GM23248 (cell line): ENCODE data around the gene CRTC3. TPM values are rescaled to one million over a fixed set of nuclear protein-coding genes. Genes with fewer than 3 reads are reported as not detected.

Experiments used
- DNase-seq: peaks from one replicate; pipeline ENCODE4 v3.0.0-alpha.2; 2015
- H2AFZ ChIP-seq: fragments of 200-600 bp; sonication (generic); 2 replicates; pipeline ENCODE4 v1.6.1; 2016; ENCODE audit warnings: antibody characterized with exemption
- H3F3A ChIP-seq: fragments of 200-600 bp; sonication (generic); 2 replicates; pipeline ENCODE4 v1.6.1; 2016; ENCODE audit warnings: mild to moderate bottlenecking, antibody characterized with exemption, mixed run types; ENCODE audit not compliant: insufficient read depth
- H3K27ac ChIP-seq: fragments of 200-600 bp; sonication (generic); 2 replicates; pipeline ENCODE4 v1.5.1; 2016; ENCODE audit warnings: mild to moderate bottlenecking
- H3K27me3 ChIP-seq: fragments of 200-600 bp; sonication (generic); replicated peaks from 2 replicates; pipeline ENCODE4 v1.6.1; 2016; ENCODE audit warnings: mild to moderate bottlenecking; ENCODE audit not compliant: insufficient read depth
- H3K36me3 ChIP-seq: fragments of 200-600 bp; sonication (generic); 2 replicates; pipeline ENCODE4 v1.6.1; 2016; ENCODE audit warnings: low read depth, mild to moderate bottlenecking
- H3K4me1 ChIP-seq: fragments of 200-600 bp; sonication (generic); 2 replicates; pipeline ENCODE4 v1.6.1; 2016; ENCODE audit warnings: mild to moderate bottlenecking; ENCODE audit not compliant: insufficient read depth
- H3K4me2 ChIP-seq: fragments of 200-600 bp; sonication (generic); one replicate; pipeline ENCODE4 v1.6.1; 2016; ENCODE audit warnings: mild to moderate bottlenecking; ENCODE audit not compliant: unreplicated experiment
- H3K4me3 ChIP-seq: fragments of 200-600 bp; sonication (generic); 2 replicates; pipeline ENCODE4 v1.5.1; 2016; ENCODE audit warnings: mild to moderate bottlenecking
- H3K79me2 ChIP-seq: fragments of 200-600 bp; sonication (generic); 2 replicates; pipeline ENCODE4 v1.6.1; 2016; ENCODE audit warnings: mild to moderate bottlenecking; ENCODE audit not compliant: insufficient read depth
- H3K9ac ChIP-seq: fragments of 200-600 bp; sonication (generic); 2 replicates; pipeline ENCODE4 v1.6.1; 2016; ENCODE audit warnings: mild to moderate bottlenecking
- H3K9me2 ChIP-seq: fragments of 200-600 bp; sonication (generic); 2 replicates; pipeline ENCODE4 v1.6.1; 2016; ENCODE audit warnings: mixed run types, mild to moderate bottlenecking, moderate library complexity; ENCODE audit not compliant: insufficient read depth
- H3K9me3 ChIP-seq: fragments of 200-600 bp; sonication (generic); one replicate; pipeline ENCODE4 v1.6.1; 2017; ENCODE audit warnings: low read depth
- H4K20me1 ChIP-seq: fragments of 200-600 bp; sonication (generic); 2 replicates; pipeline ENCODE4 v1.6.0; 2016; ENCODE audit not compliant: insufficient read depth
- EZH2 ChIP-seq: fragments of 200-600 bp; sonication (generic); IDR thresholded peaks from 2 replicates; pipeline ENCODE4 v1.6.1; 2018; ENCODE audit warnings: antibody characterized with exemption, mild to moderate bottlenecking; ENCODE audit not compliant: insufficient read depth, poor library complexity, severe bottlenecking
- EZH2phosphoT487 ChIP-seq: fragments of 200-600 bp; sonication (generic); IDR thresholded peaks from 2 replicates; pipeline ENCODE4 v1.6.1; 2018; ENCODE audit warnings: antibody characterized with exemption, moderate library complexity, mild to moderate bottlenecking, low read depth; ENCODE audit not compliant: insufficient read depth
- WGBS, 2 experiments: methylation state at CpG; one replicate each; pipeline ENCODE4 v1.1.6; 2015 to 2017; ENCODE audit warnings: low lambda C conversion rate in 2 of 2, low coverage in 1 of 2; ENCODE audit errors: missing lambda C conversion rate in 2 of 2; 5-methylcytosine and 5-hydroxymethylcytosine counted together
- in situ Hi-C: fragments of 300-500 bp; cut with MboI; formaldehyde crosslinking; loops from 2 replicates; pipeline ENCODE4 v1.15.0; 2020
- polyA plus RNA-seq: library from polyadenylated mRNA; unstranded; fragments of >200 nt; fragmentation: Nextera tagmentation; extraction: Ambion mirVana; gene quantifications from 2 replicates; pipeline ENCODE4 v1.2.1, GENCODE V29; 2016
- total RNA-seq: library from RNA; depleted of rRNA; stranded (reverse); fragments of >200 nt; shearing (Covaris generic); gene quantifications from 2 replicates; pipeline ENCODE4 v1.2.3, GENCODE V29; 2014

CRTC3 gene
- total and polyA plus RNA-seq, 2 experiments from 2014 or later = 18.1 to 18.6 TPM

DNA sequence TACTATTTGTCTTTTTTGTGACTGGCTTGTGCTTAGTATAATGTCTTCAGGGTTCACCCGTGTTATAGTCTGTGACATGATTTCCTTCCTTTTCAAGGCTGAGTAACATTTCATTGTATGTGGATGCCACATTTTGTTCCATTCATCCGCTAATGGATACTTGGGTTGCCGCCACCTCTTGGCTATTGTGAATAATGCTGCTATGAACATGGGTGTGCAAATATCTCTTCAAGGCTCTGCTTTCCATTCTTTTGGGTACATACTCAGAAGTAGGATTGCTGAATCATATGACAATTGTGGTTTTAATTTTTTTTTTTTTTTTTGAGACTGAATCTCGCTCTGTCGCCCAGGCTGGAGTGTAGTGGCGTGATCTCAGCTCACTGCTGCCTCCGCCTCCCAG, 15.4 kb downstream of the CRTC3 start:
- H3K27me3 ChIP-seq = no peaks in the 10 kb centered on the region
- H3K4me1 ChIP-seq = no peaks in the 10 kb centered on the region
- peak; percentile 35 for DNase-seq
- TF ChIP-seq EZH2 (no peak), EZH2phosphoT487 (no peak)
- 0 out of 2 replicates have a peak, but pooled peaks cover 10% of the 10 kb centered on the region for H3K36me3 ChIP-seq
- peaks cover 99% of the 10 kb centered on the region for H3K79me2 ChIP-seq
- no peak overlapping the region for H3K9ac ChIP-seq
- in situ Hi-C loops = no loop called here
- 96 to 99% methylated on average over 7 of the region's 7 CpGs for WGBS, 2 experiments
- 0 out of 2 replicates have a peak, but pooled peaks cover 9% of the 10 kb centered on the region for H3F3A ChIP-seq
- no peak overlapping the region for H3K4me2 ChIP-seq
- no peak overlapping the region for H3K27ac ChIP-seq
- no peaks in the 10 kb centered on the region for H3K9me3 ChIP-seq
- no peaks in the 10 kb centered on the region for H4K20me1 ChIP-seq
- no peak overlapping the region for H3K4me3 ChIP-seq
- no peak overlapping the region for H2AFZ ChIP-seq
- no peaks in the 10 kb centered on the region for H3K9me2 ChIP-seq

DNA sequence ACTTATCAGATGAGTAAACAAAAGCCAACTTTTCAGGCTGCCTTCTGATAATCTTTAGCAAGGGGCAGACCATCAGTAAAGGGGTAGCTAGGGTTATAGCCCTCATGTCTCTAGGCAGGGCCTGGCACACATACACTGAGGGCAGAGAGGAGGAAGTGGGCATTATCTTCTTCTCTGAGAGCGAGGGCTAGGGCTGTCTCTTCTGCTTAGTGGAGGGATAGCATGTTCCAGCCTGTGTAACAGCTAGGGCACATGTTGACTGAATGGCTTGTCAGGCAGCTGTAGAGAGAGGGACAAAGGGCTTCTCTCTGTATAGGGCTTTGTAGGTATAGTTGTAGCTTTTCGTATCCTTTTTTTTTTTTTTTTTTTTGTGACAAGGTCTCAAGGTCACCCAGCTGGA, 17.8 kb downstream of the CRTC3 start:
- WGBS, 2 experiments = 96 to 100% methylated on average over 2 of the region's 2 CpGs
- Histone ChIP-seq H3K4me2 (no peak overlapping the region), H2AFZ (no peak overlapping the region), H3K4me3 (no peak overlapping the region), H3K9me2 (no peaks in the 10 kb centered on the region), H3K36me3 (0 out of 2 replicates have a peak, but pooled peaks cover 10% of the 10 kb centered on the region), H3K9ac (no peak overlapping the region), H4K20me1 (no peaks in the 10 kb centered on the region), H3K27me3 (no peaks in the 10 kb centered on the region), H3K79me2 (peaks cover 90% of the 10 kb centered on the region), H3K27ac (no peak overlapping the region), H3K9me3 (no peaks in the 10 kb centered on the region), H3F3A (peaks cover 25% of the 10 kb centered on the region), H3K4me1 (peaks cover 20% of the 10 kb centered on the region)
- in situ Hi-C loops = no loop called here
- TF ChIP-seq EZH2 (no peak), EZH2phosphoT487 (no peak)
- DNase-seq = no peak

DNA sequence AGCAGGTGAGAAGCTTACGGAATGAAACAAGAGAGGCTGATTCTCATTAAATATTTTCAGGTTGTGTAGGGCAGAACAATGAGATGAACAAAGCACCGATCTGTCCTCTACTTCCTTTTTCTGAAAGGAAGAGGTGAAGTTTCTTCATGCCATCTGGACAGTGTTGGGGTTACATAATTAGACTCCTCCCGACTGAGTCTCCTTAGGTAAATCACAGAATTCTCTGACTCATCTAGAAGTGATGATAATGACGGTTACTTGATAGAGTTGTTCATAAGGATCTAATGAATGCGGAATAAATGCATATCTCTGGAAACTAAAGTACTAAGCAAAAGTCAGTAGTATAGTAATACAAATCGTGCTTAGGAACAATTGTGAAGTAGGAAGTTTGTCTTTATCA, 21.2 kb downstream of the CRTC3 start:
- 66 to 68% methylated on average over 6 of the region's 6 CpGs for WGBS, 2 experiments
- H3K4me1 ChIP-seq = peaks cover 35% of the 10 kb centered on the region
- H3K4me2 ChIP-seq = no peak overlapping the region
- H3K9me2 ChIP-seq = no peaks in the 10 kb centered on the region
- peak; percentile 41 for DNase-seq
- peak overlapping the region; percentile 98; the same call in 1 of the 2 replicates for H3K27ac ChIP-seq
- H3K36me3 ChIP-seq = 0 out of 2 replicates have a peak, but pooled peaks cover 10% of the 10 kb centered on the region
- TF ChIP-seq EZH2phosphoT487 (no peak), EZH2 (no peak)
- peaks cover 77% of the 10 kb centered on the region for H3K79me2 ChIP-seq
- no peak overlapping the region for H3K9ac ChIP-seq
- peaks cover 37% of the 10 kb centered on the region for H3F3A ChIP-seq
- no peaks in the 10 kb centered on the region for H4K20me1 ChIP-seq
- no peak overlapping the region for H3K4me3 ChIP-seq
- in situ Hi-C loops = no loop called here
- H3K9me3 ChIP-seq = no peaks in the 10 kb centered on the region
- no peak overlapping the region for H2AFZ ChIP-seq
- H3K27me3 ChIP-seq = no peaks in the 10 kb centered on the region

DNA sequence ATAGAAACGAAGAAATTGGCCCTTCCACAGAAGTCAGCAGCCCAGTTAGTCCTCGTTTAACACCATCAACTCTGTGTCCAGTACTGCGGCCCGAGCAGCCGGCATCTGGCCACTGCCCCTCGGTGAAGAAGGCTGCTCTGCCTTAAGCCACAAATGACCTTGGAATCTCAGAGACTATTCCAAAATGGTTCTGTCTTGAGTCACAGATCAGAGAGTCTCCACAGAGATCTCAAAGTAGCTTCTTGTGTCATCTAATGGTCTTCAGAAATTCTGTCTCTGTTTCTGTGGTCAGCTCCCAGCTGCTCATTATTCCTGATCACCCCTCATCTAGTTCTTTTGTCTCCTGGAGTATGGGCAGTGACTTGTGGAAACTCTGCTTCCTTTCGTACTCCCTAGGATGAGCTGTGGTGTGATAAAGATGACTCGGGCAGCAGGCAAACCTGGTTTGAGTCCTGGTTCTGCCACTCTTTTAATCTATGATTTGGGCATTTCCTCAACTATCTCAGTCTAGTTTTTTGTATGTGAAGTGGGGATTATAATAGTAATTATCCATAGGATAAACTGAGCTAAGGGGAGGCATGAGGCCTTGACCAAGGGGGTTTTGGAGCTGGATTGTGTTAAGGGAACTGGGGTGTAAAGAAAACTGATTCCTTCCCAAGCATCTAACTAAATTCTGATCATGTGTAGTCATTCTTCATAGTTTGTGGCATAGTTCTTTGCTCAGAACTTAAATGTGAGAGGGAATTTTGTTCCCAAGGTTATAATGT, 22.6 kb downstream of the CRTC3 start:
- no peak for TF ChIP-seq EZH2
- TF ChIP-seq EZH2phosphoT487 = no peak
- no peaks in the 10 kb centered on the region for H3K27me3 ChIP-seq
- WGBS, 2 experiments = 6 to 13% methylated on average over 8 of the region's 8 CpGs
- peak overlapping the region; percentile 57 for H3K4me3 ChIP-seq
- peak overlapping the region; percentile 98 for H3K27ac ChIP-seq
- peak overlapping the region; percentile 81 for H3K9ac ChIP-seq
- DNase-seq = peak; percentile 92
- no peaks in the 10 kb centered on the region for H4K20me1 ChIP-seq
- peaks cover 40% of the 10 kb centered on the region for H3K4me1 ChIP-seq
- peaks cover 76% of the 10 kb centered on the region for H3K79me2 ChIP-seq
- no peaks in the 10 kb centered on the region for H3K9me2 ChIP-seq
- H3K36me3 ChIP-seq = 0 out of 2 replicates have a peak, but pooled peaks cover 10% of the 10 kb centered on the region
- H3K4me2 ChIP-seq = peak overlapping the region; percentile 74
- no peaks in the 10 kb centered on the region for H3K9me3 ChIP-seq
- no peak overlapping the region for H2AFZ ChIP-seq
- in situ Hi-C loops = no loop called here
- H3F3A ChIP-seq = peaks cover 40% of the 10 kb centered on the region
